ENCODE measurements around the gene INAVA. TPM values are rescaled to one million over a fixed set of nuclear protein-coding genes. Genes with fewer than 3 reads are reported as not detected.

INAVA gene
- total and polyA plus RNA-seq, 2 of the 13 experiments (the other 11 are each of a cell fraction or from before 2014, with no cell fraction given) = 6.0 to 13.5 TPM

- POLR2A ChIA-PET = no interaction called here
- no peaks in the 10 kb centered on the region for H4K20me1 ChIP-seq (ENCODE audit: insufficient read depth, low read length)
- no peaks in the 10 kb centered on the region for H3K27me3 ChIP-seq (ENCODE audit: control insufficient read depth in 1 of 2, insufficient read depth in 2 of 2, low read length in 2 of 2)
- intact Hi-C loops (cut with micrococcal nuclease; ENCODE audit: unreplicated experiment) (no loop called here), in situ Hi-C loops (cut with HindIII; ENCODE audit: extremely low pct_ligation_motif_present, low pct_unique_long_range_greater_than_20kb) (no loop called here)
- no peak for TF ChIP-seq ETV5 (CRISPR knock-in tag; IDR thresholded peaks at IDR 0.05; ENCODE audit: borderline replicate concordance)
- no peak for TF ChIP-seq CC2D1A (CRISPR knock-in tag; IDR thresholded peaks at IDR 0.05)
- TF ChIP-seq ZNF598 (CRISPR knock-in tag; IDR thresholded peaks at IDR 0.05; ENCODE audit: borderline replicate concordance) = no peak
- TF ChIP-seq ETS1 (CRISPR knock-in tag; IDR thresholded peaks at IDR 0.05) = no peak
- no peak for TF ChIP-seq MIXL1 (CRISPR knock-in tag; IDR thresholded peaks at IDR 0.05)
- TF ChIP-seq TARDBP (CRISPR knock-in tag; IDR thresholded peaks at IDR 0.05) = no peak
- no peak for TF ChIP-seq DNMT1 (CRISPR knock-in tag; IDR thresholded peaks at IDR 0.05)
- no peak for TF ChIP-seq ZNF816 (CRISPR knock-in tag; IDR thresholded peaks at IDR 0.05; ENCODE audit: borderline replicate concordance)
- no peak for TF ChIP-seq NPAS2 (CRISPR knock-in tag; IDR thresholded peaks at IDR 0.05; ENCODE audit: borderline replicate concordance)
- no peak for TF ChIP-seq MNT (IDR thresholded peaks at IDR 0.05)
- TF ChIP-seq ATF7-NPFF (CRISPR knock-in tag; IDR thresholded peaks at IDR 0.05; ENCODE audit: low read depth) = no peak
- no peak for TF ChIP-seq HIC2 (CRISPR knock-in tag; IDR thresholded peaks at IDR 0.05; ENCODE audit: low read depth)
- TF ChIP-seq ZBTB20 (CRISPR knock-in tag; IDR thresholded peaks at IDR 0.05; ENCODE audit: borderline replicate concordance, low read depth) = no peak
- no peak overlapping the region for H2AFZ ChIP-seq (ENCODE audit: low read length)
- H3K36me3 ChIP-seq (replicated peaks in 1 of 2; ENCODE audit: control insufficient read depth in 1 of 2, insufficient read depth in 2 of 2, low read length in 2 of 2) = no peaks in the 10 kb centered on the region
- no peak overlapping the region for H3K27ac ChIP-seq (ENCODE audit: extremely low read length, insufficient read depth, low read length)
- BruUV-seq (replicated peaks) = no TSS peak
- DNase-seq (ENCODE audit: low spot score) (no peak), ATAC-seq (no peak), FAIRE-seq (no peak)
- H3K4me2 ChIP-seq (ENCODE audit: low read depth, low read length) = no peak overlapping the region
- no peak overlapping the region for H3K4me3 ChIP-seq (replicated peaks in 1 of 3; ENCODE audit: insufficient read depth in 1 of 3, low read depth in 2 of 3, low read length in 3 of 3)
- no peaks in the 10 kb centered on the region for H3K4me1 ChIP-seq (ENCODE audit: insufficient read depth, low read length)
- CTCF ChIA-PET (ENCODE audit: low intra/inter-chr PET ratio, low total read pairs) = no interaction called here
- no peaks in the 10 kb centered on the region for H3K79me2 ChIP-seq (ENCODE audit: insufficient read depth, low read length)
- 44% methylated on average over 4 of the region's 4 CpGs for WGBS (ENCODE audit: low lambda C conversion rate)
- no peaks in the 10 kb centered on the region for H3K9me3 ChIP-seq (ENCODE audit: low read length)
- no peak overlapping the region for H3K9ac ChIP-seq (ENCODE audit: insufficient read depth, low read depth, low read length)
Measured at GRCh38 chr1:200938955-200939354, 44.3 kb downstream of the INAVA start.
